BLaER1 (cell line): ENCODE measurements around the gene MAML3.
A peak's percentile ranks its signal among the peaks of the same experiment; 100 is the strongest.
"Not testable (repeated sequence)": the region's sequence is repeated elsewhere in the genome, so short reads cannot be mapped to it uniquely, and the experiment has no call there.

Source experiments
- H3K27ac ChIP-seq: shearing (Covaris generic); formaldehyde crosslinking; 2 replicates; pipeline ENCODE4 v1.8.1; 2022
- H3K27me3 ChIP-seq: shearing (Covaris generic); formaldehyde crosslinking; 2 replicates; pipeline ENCODE4 v1.8.1; 2022
- H3K36me3 ChIP-seq: shearing (Covaris generic); formaldehyde crosslinking; 2 replicates; pipeline ENCODE4 v1.8.1; 2022
- H3K4me1 ChIP-seq: shearing (Covaris generic); formaldehyde crosslinking; 2 replicates; pipeline ENCODE4 v1.8.1; 2022
- H3K4me2 ChIP-seq: shearing (Covaris generic); formaldehyde crosslinking; 2 replicates; pipeline ENCODE4 v1.8.1; 2022
- H3K4me3 ChIP-seq: shearing (Covaris generic); formaldehyde crosslinking; 2 replicates; pipeline ENCODE4 v1.8.1; 2022
- H3K9ac ChIP-seq: shearing (Covaris generic); formaldehyde crosslinking; 2 replicates; pipeline ENCODE4 v1.8.1; 2022
- H3K9me3 ChIP-seq: shearing (Covaris generic); formaldehyde crosslinking; 2 replicates; pipeline ENCODE4 v1.8.1; 2022
- H4K20me1 ChIP-seq: shearing (Covaris generic); formaldehyde crosslinking; 2 replicates; pipeline ENCODE4 v1.8.1; 2022
- Cebpa-rat ChIP-seq: shearing (Covaris generic); IDR thresholded peaks from 2 replicates; pipeline ENCODE4 v1.8.1; 2022

The MAML3 gene

DNA sequence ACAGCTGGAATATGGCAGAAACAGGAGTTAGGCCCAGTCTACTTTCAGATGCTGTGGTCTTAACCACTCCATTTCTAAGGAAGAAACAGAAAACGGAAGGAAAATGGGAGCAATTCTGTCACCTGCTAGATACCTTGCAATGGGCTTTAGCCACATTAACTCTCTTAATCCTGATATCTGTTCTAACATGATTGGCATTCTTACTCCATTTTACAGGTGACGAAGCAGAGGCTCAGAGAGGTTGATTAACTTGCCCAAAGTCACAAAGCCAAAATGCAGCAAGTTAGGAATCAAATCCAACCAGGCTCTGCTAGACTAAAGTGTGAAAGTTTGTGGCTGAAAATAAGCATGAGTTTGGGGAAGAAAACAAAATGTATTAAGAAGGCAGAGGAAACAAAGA lies 196.9 kb downstream of the MAML3 start:
- Histone ChIP-seq H3K27me3 (peaks cover 39% of the 10 kb centered on the region), H3K36me3 (no peaks in the 10 kb centered on the region), H3K4me2 (no peak overlapping the region), H3K4me3 (no peak overlapping the region), H3K9me3 (0 out of 2 replicates have a peak, but pooled peaks cover 5% of the 10 kb centered on the region), H4K20me1 (peaks cover 100% of the 10 kb centered on the region), H3K27ac (no peak overlapping the region), H3K9ac (no peak overlapping the region), H3K4me1 (peaks cover 21% of the 10 kb centered on the region)
- no peak for TF ChIP-seq Cebpa-rat

DNA sequence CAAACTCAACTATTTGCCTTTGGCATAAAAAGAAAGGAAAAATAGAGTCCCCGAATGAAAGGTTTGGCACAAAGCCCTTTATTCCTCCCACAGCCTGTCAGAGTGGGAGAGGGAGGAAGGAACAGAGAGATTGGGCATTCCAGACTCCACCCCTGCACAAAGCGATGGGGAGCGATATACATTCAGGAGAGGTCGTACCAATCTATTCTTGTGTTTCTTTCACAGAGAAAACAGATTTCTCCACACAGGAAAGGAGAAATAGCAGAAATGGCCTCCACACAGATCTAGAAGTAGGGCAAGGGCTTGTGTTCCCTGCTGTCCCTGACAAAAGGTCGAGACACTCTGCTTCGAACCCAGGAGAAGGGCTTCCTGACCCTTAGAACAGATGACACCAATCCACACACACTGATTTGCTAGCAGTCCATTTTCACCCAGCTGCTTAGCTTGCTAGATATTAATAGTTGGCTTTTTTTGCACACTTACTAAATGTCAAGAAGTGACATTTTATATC lies 197.4 kb downstream of the MAML3 start:
- no peak overlapping the region for H3K27ac ChIP-seq
- no peak overlapping the region for H3K4me2 ChIP-seq
- no peaks in the 10 kb centered on the region for H3K36me3 ChIP-seq
- H3K9me3 ChIP-seq = 0 out of 2 replicates have a peak, but pooled peaks cover 5% of the 10 kb centered on the region
- peaks cover 44% of the 10 kb centered on the region for H3K27me3 ChIP-seq
- H4K20me1 ChIP-seq = peaks cover 100% of the 10 kb centered on the region
- no peak overlapping the region for H3K4me3 ChIP-seq
- H3K4me1 ChIP-seq = peaks cover 26% of the 10 kb centered on the region
- no peak for TF ChIP-seq Cebpa-rat
- H3K9ac ChIP-seq = no peak overlapping the region

DNA sequence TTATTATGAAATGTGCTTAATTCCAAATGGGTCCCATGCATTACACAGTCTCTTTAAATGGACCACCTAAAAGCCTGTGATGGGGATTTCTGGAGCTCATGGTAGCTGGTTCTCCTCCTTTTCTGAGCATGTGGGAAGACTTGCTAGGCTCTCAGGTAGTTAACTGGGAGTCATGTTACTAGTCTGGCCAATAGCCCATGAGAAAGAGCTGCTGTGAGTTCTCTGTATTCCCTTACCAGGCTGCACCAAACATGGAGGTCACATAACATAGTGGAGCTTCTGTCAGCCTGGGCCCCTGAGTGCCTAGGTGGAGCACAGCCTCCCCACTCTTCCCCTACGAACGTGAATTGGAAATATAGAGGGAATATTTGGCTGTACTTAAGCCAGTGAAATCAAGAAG lies 198.4 kb downstream of the MAML3 start:
- Histone ChIP-seq H3K27ac (no peak overlapping the region), H3K36me3 (no peaks in the 10 kb centered on the region), H3K27me3 (peaks cover 51% of the 10 kb centered on the region), H3K9me3 (0 out of 2 replicates have a peak, but pooled peaks cover 5% of the 10 kb centered on the region), H3K4me1 (peaks cover 36% of the 10 kb centered on the region), H3K4me2 (no peak overlapping the region), H3K4me3 (no peak overlapping the region), H3K9ac (no peak overlapping the region), H4K20me1 (peaks cover 100% of the 10 kb centered on the region)
- no peak for TF ChIP-seq Cebpa-rat

DNA sequence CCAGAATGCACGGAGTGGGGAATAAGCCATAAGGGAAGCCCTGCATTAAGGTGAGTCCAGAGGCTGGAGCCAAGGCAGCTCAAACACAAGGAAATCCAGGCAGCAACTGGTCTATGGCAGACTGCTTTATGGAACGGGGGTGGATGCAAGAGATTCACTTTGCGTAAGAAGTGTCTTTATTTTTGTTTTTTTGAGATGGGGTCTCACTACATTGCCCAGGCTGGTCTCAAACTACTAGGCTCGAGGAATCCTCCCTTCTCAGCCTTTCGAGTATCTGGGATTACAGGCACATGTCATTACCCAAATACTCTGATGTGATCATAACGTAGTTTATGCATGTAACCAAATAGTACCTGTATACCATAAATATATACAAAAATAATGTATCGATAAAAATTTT lies 199.5 kb downstream of the MAML3 start:
- Histone ChIP-seq H3K36me3 (no peaks in the 10 kb centered on the region), H3K27me3 (peaks cover 55% of the 10 kb centered on the region), H3K4me2 (peak overlapping the region; percentile 53), H3K4me3 (no peak overlapping the region), H3K27ac (no peak overlapping the region), H3K4me1 (peaks cover 47% of the 10 kb centered on the region), H3K9me3 (0 out of 2 replicates have a peak, but pooled peaks cover 5% of the 10 kb centered on the region), H4K20me1 (peaks cover 100% of the 10 kb centered on the region), H3K9ac (no peak overlapping the region)
- no peak for TF ChIP-seq Cebpa-rat

DNA sequence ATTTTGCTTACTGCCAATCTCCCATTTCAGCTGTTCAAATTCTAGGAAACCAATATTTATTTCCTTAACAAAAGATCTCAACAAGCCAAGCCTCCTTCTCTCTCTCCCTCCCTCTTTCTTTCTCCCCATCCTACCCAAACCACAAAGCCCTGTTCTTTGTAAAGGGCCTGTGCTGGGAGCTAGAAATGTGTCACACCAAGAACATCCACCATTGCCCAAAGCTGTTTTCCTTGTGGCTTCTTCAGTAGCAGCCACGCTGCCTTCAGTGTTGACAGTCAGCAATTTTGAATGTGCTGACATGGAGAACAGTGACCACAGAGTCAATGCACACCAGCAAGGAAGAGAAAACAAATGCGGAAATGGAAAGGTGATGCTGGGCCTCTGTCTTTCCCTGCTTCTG lies 203.0 kb downstream of the MAML3 start:
- Histone ChIP-seq H3K9me3 (0 out of 2 replicates have a peak, but pooled peaks cover 5% of the 10 kb centered on the region), H3K4me1 (peaks cover 47% of the 10 kb centered on the region), H3K27ac (no peak overlapping the region), H4K20me1 (peaks cover 100% of the 10 kb centered on the region), H3K36me3 (no peaks in the 10 kb centered on the region), H3K9ac (no peak overlapping the region), H3K27me3 (peaks cover 53% of the 10 kb centered on the region), H3K4me2 (peak overlapping the region; percentile 65), H3K4me3 (no peak overlapping the region)
- no peak for TF ChIP-seq Cebpa-rat

DNA sequence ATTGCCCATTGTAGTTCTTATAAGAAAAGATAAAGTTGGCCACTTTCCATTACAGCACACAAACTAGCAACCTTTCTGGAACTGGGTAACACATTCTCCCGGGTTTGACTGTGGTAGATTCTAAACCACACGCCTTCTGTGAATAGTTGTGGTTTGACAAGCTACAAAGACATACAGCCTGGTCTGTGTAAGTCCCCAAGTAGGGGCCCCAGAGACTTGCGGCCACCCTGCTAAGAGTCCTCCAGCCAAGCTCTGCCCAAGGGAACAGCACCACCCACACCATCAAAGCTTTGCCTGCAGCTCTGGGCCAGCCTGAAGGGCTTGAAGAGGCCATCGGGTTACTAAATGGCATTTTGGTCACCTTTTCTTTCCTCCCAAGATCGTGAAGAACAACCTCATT lies 203.4 kb downstream of the MAML3 start:
- peak overlapping the region; percentile 65 for H3K4me2 ChIP-seq
- no peak for TF ChIP-seq Cebpa-rat
- peaks cover 49% of the 10 kb centered on the region for H3K27me3 ChIP-seq
- 0 out of 2 replicates have a peak, but pooled peaks cover 5% of the 10 kb centered on the region for H3K9me3 ChIP-seq
- H3K36me3 ChIP-seq = no peaks in the 10 kb centered on the region
- no peak overlapping the region for H3K9ac ChIP-seq
- no peak overlapping the region for H3K27ac ChIP-seq
- peaks cover 47% of the 10 kb centered on the region for H3K4me1 ChIP-seq
- H4K20me1 ChIP-seq = peaks cover 100% of the 10 kb centered on the region
- no peak overlapping the region for H3K4me3 ChIP-seq

DNA sequence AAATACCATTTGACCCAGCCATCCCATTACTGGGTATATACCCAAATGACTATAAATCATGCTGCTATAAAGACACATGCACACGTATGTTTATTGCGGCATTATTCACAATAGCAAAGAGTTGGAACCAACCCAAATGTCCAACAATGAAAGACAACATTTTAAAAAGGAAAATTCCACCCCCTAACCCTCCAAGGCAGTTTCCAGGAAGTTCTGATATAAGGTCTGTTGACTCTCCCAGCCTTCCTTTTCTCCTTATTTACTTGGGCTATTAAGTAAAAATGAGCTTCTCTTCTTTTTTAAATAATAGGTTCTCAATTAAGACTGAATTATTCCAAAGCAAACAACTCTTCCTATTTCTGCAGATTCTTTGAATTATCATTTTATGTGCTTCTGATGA lies 209.1 kb downstream of the MAML3 start:
- not testable (repeated sequence) for H3K4me3 ChIP-seq, H3K36me3 ChIP-seq, H3K9me3 ChIP-seq, H3K4me2 ChIP-seq, H3K4me1 ChIP-seq, H3K27ac ChIP-seq, H3K9ac ChIP-seq, H3K27me3 ChIP-seq
- peaks cover 69% of the 10 kb centered on the region for H4K20me1 ChIP-seq

DNA sequence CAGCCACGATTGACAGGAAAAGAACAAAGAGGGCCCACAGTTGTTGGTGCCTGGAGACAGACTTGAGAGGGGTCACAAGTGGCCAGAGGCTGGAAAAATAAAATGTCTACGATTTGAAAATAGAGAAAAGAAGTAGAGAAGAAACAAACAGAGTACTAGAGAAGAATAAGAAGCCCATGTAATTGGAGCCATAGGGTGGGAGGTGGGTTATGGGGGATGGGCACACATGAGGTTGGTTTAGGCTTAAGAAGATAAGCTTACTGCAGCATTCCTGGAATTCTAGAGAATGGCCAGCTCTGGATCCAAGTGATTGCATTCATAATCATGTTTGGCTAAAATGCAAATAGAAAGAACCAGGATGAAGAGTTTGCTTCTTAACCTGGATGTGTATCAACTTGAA lies 210.7 kb downstream of the MAML3 start:
- H4K20me1 ChIP-seq = peaks cover 69% of the 10 kb centered on the region
- no peaks in the 10 kb centered on the region for H3K9me3 ChIP-seq
- no peak overlapping the region for H3K27ac ChIP-seq
- H3K4me3 ChIP-seq = no peak overlapping the region
- H3K27me3 ChIP-seq = no peaks in the 10 kb centered on the region
- no peak overlapping the region for H3K4me2 ChIP-seq
- TF ChIP-seq Cebpa-rat = no peak
- no peaks in the 10 kb centered on the region for H3K4me1 ChIP-seq
- H3K9ac ChIP-seq = no peak overlapping the region
- no peaks in the 10 kb centered on the region for H3K36me3 ChIP-seq

DNA sequence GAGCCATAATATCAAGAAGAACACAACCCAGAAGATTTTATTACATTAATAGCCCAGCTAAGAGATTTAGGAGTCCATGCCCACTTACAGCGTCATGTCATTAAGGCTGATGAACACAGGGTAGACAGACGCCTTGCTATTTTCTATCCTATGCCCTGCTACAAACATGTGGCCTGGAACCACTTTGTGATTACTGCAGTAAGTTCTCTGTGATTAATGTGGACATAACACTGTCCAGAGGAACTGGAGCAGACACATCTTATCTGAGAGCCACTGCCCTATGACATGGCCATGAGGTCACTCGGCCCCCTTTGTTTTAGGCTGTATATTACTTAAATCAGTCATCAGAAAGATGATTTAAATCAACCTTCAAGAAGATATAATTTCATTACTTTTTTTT lies 211.7 kb downstream of the MAML3 start:
- Histone ChIP-seq H3K9ac (no peak overlapping the region), H3K4me3 (no peak overlapping the region)

DNA sequence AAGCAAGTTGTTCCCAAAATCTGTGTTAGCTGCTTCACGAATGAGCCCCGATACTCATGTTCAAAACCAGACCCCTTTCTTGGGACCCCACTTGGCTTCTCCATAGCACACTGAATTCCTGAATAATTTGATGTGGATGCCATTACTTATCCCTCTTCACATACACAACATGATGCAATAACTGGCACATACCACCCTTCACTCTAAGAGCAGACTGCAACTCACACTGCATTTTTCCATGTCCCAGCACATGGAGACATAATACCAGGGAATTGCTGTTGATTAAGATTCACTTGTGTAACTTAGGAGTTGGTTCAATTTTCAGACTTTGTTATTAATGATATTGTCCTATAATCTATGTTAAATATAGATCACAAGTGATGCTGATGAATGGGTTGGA lies 213.4 kb downstream of the MAML3 start:
- Histone ChIP-seq H3K4me3 (no peak overlapping the region), H3K4me1 (no peaks in the 10 kb centered on the region), H3K36me3 (no peaks in the 10 kb centered on the region), H3K27me3 (no peaks in the 10 kb centered on the region), H4K20me1 (peaks cover 69% of the 10 kb centered on the region), H3K4me2 (no peak overlapping the region), H3K9ac (no peak overlapping the region), H3K9me3 (no peaks in the 10 kb centered on the region), H3K27ac (no peak overlapping the region)
- no peak for TF ChIP-seq Cebpa-rat

More for the DNA sequence above, 211.7 kb downstream of the MAML3 start:
- H3K27me3 ChIP-seq = no peaks in the 10 kb centered on the region
- no peak overlapping the region for H3K4me2 ChIP-seq
- no peak overlapping the region for H3K27ac ChIP-seq
- peaks cover 69% of the 10 kb centered on the region for H4K20me1 ChIP-seq
- H3K9me3 ChIP-seq = no peaks in the 10 kb centered on the region
- H3K4me1 ChIP-seq = no peaks in the 10 kb centered on the region
- TF ChIP-seq Cebpa-rat = no peak
- H3K36me3 ChIP-seq = no peaks in the 10 kb centered on the region

DNA sequence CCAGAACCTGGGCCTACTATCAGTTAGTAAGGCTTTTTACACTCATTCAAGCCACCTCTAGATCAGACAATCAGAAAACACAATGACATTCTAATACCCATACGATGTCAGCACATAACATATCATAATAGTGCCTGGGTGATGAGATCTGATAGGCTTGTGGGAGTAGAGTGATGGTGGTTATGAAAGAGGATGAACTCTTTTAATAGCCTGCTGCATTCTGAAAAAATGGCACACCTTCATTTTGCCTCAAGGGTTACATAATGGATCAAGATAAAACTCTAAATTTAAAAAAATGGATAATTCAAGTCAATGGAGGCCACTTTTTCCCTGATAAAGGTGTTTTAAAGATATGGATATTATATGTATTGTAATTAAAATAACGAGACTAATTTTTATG lies 215.6 kb downstream of the MAML3 start:
- Histone ChIP-seq H3K4me2 (no peak overlapping the region), H3K36me3 (no peaks in the 10 kb centered on the region), H3K9ac (no peak overlapping the region), H3K27ac (no peak overlapping the region), H4K20me1 (peaks cover 70% of the 10 kb centered on the region), H3K9me3 (no peaks in the 10 kb centered on the region), H3K27me3 (no peaks in the 10 kb centered on the region), H3K4me3 (no peak overlapping the region), H3K4me1 (no peaks in the 10 kb centered on the region)
- no peak for TF ChIP-seq Cebpa-rat
